ENCODE results near the gene NAALAD2.
"Not testable (repeated sequence)": the region's sequence is repeated elsewhere in the genome, so short reads cannot be mapped to it uniquely, and the experiment has no call there.

NAALAD2 gene

GRCh38 chr11:90223248-90223585 is 88.8 kb downstream of the NAALAD2 start:
- TF ChIP-seq CTCF (IDR thresholded peaks at IDR 0.05; ENCODE audit: low read depth, low read length) = no peak
- no peak for DNase-seq (ENCODE audit: low read depth in 2 of 2)
- H3K4me3 ChIP-seq (replicated peaks in 1 of 2; ENCODE audit: low read depth in 2 of 2, low read length in 2 of 2) = peak overlapping the region; percentile 79 to 81

- no peak overlapping the region for H3K4me3 ChIP-seq (replicated peaks in 1 of 2; ENCODE audit: low read depth in 2 of 2, low read length in 2 of 2)
- no peak for TF ChIP-seq CTCF (IDR thresholded peaks at IDR 0.05; ENCODE audit: low read depth, low read length)
- no peak for DNase-seq (ENCODE audit: low read depth in 2 of 2)
Observed at GRCh38 chr11:90228056-90228455, 93.6 kb downstream of the NAALAD2 start.

- no peak for TF ChIP-seq CTCF (IDR thresholded peaks at IDR 0.05; ENCODE audit: low read depth, low read length)
- peak in 1 of 2 donors; percentile 30 for DNase-seq (ENCODE audit: low read depth in 2 of 2)
Observed at GRCh38 chr11:90229791-90230190, 95.3 kb downstream of the NAALAD2 start.

GRCh38 chr11:90234977-90235376 is 100.5 kb downstream of the NAALAD2 start:
- no peak for TF ChIP-seq CTCF (IDR thresholded peaks at IDR 0.05; ENCODE audit: low read depth, low read length)
- H3K4me3 ChIP-seq (replicated peaks in 1 of 2; ENCODE audit: low read depth in 2 of 2, low read length in 2 of 2) = no peak overlapping the region
- DNase-seq (ENCODE audit: low read depth in 2 of 2) = no peak

More at GRCh38 chr11:90229791-90230190, 95.3 kb downstream of the NAALAD2 start:
- H3K4me3 ChIP-seq (replicated peaks in 1 of 2; ENCODE audit: low read depth in 2 of 2, low read length in 2 of 2) = no peak overlapping the region

- no peak for TF ChIP-seq CTCF (IDR thresholded peaks at IDR 0.05; ENCODE audit: low read depth, low read length)
- peak in 1 of 2 donors; percentile 8 for DNase-seq (ENCODE audit: low read depth in 2 of 2)
- H3K4me3 ChIP-seq (replicated peaks in 1 of 2; ENCODE audit: low read depth in 2 of 2, low read length in 2 of 2) = no peak overlapping the region
Observed at GRCh38 chr11:90235526-90235925, 101.1 kb downstream of the NAALAD2 start.

- H3K4me3 ChIP-seq (replicated peaks in 1 of 2; ENCODE audit: low read depth in 2 of 2, low read length in 2 of 2) = no peak overlapping the region
- TF ChIP-seq CTCF (IDR thresholded peaks at IDR 0.05; ENCODE audit: low read depth, low read length) = no peak
- no peak for DNase-seq (ENCODE audit: low read depth in 2 of 2)
Observed at GRCh38 chr11:90237004-90237403, 102.5 kb downstream of the NAALAD2 start.

GRCh38 chr11:90239967-90240636 is 105.6 kb downstream of the NAALAD2 start:
- not testable (repeated sequence) for H3K4me3 ChIP-seq (replicated peaks in 1 of 2; ENCODE audit: low read depth in 2 of 2, low read length in 2 of 2); DNase-seq (ENCODE audit: low read depth in 2 of 2)

All from cardiac fibroblast (primary cell).